NB4 (cell line): ENCODE data around the gene SAMD1.

Experiments
- DNase-seq: peaks from one replicate; pipeline ENCODE4 v3.0.0; 2010; ENCODE audit warnings: low read depth
- H3K4me3 ChIP-seq: one replicate; pipeline ENCODE4 v1.5.1; 2011; ENCODE audit warnings: mild to moderate bottlenecking, low read depth, low read length, moderate library complexity
- MYC ChIP-seq: IDR thresholded peaks from 2 replicates; pipeline ENCODE4 v1.6.1; 2011; ENCODE audit warnings: low read depth, low read length
- POLR2A ChIP-seq: IDR thresholded peaks from 2 replicates; pipeline ENCODE4 v1.6.1; 2011; ENCODE audit warnings: mild to moderate bottlenecking; ENCODE audit not compliant: insufficient read length; ENCODE audit errors: extremely low read depth
- TF ChIP-seq, protein P1 (sequence below): IDR thresholded peaks from one replicate; pipeline ENCODE4 v1.5.1; 2012; ENCODE audit warnings: low read depth, low read length
- TF ChIP-seq, protein P2 (sequence below): IDR thresholded peaks from 2 replicates; pipeline ENCODE4 v1.6.1; 2011; ENCODE audit warnings: low read depth, low read length

The SAMD1 gene

GRCh38 chr19:14062558-14062855 lies 28.0 kb downstream of the SAMD1 start:
- no peak overlapping the region for H3K4me3 ChIP-seq
- TF ChIP-seq, protein P1, sequence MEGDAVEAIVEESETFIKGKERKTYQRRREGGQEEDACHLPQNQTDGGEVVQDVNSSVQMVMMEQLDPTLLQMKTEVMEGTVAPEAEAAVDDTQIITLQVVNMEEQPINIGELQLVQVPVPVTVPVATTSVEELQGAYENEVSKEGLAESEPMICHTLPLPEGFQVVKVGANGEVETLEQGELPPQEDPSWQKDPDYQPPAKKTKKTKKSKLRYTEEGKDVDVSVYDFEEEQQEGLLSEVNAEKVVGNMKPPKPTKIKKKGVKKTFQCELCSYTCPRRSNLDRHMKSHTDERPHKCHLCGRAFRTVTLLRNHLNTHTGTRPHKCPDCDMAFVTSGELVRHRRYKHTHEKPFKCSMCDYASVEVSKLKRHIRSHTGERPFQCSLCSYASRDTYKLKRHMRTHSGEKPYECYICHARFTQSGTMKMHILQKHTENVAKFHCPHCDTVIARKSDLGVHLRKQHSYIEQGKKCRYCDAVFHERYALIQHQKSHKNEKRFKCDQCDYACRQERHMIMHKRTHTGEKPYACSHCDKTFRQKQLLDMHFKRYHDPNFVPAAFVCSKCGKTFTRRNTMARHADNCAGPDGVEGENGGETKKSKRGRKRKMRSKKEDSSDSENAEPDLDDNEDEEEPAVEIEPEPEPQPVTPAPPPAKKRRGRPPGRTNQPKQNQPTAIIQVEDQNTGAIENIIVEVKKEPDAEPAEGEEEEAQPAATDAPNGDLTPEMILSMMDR: no peak
- TF ChIP-seq, protein P2, sequence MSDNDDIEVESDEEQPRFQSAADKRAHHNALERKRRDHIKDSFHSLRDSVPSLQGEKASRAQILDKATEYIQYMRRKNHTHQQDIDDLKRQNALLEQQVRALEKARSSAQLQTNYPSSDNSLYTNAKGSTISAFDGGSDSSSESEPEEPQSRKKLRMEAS: no peak
- TF ChIP-seq POLR2A (no peak), MYC (no peak)
- DNase-seq: no peak

DNA sequence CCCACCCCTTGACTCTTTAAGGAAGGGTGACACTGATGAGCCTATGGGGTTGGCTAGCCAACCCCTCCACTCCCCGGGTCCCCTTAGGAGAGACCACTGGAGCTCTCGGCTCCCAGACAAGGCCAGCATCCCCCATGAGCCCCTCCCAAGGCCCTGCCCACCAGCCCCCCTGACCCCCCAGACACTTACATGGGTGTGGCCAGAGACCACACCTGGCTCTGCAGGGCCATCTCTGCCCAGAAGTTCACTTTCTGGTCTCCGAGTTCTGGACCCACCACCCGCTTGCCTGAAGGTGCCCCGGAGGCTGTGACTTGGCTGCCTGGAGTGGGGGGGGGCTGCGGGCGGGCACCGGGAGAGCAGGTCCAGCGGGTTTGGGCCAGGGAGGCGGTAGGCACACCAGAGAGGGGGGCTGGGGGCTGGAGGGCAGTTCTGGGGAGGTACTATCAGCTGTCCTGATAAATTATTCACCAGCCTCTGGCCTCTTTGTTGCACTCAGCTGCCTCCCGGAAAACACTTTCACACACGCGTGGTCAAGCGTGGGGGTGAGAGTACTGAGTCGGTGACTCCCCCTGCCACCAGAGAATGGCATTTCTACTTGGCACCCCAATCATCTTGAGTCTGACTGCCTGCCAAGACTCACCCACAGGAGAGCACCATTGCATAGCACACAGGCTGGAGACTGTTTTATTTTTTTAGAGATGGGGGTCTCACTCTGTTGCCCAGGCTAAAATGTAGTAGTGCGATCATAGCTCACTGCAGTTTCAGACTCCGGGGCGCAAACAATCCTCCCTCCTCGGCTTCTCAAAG lies 28.6 kb downstream of the SAMD1 start, which contains the start of gene PALM3:
Gene PALM3 (minus strand): TSS at position 326 of the 807 bp plus-strand sequence. CDS start 96 bp downstream, at position 230.
- H3K4me3 ChIP-seq: no peak within 1 kb of the TSS
- TF ChIP-seq MYC (no peak), POLR2A (no peak)
- TF ChIP-seq, protein P2: no peak
- TF ChIP-seq, protein P1: no peak

DNA sequence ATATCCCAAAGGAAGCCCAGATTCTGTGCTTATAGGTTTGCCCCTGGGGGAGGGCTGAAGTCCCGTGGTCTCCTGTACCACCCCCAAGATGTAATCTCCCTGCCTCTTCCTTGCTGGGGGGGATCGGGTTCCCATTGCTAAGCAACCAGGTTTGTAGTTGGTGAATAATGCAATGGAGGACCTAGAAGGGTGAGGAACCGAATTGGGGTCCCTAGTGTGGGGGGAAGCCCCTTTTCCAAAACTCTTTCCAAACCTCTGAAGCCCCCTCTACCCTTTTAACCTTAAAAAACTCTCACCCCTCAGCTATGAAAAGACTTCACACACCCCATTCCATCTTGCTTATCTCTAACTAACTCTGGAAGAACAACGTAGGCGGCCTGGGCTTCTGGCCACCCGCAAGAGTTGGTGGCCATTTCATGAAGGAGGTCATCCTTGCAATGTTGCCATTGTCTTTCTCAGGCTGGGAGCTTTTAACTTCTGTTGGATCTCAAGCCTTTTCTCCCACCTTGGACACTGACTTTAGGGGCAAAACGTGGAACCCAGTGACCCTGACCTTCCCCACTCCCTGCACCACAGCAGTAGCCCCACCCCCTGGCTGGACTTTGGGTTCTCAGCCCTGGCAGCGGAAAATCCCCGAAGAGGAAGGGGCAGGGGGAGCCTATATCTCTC lies 29.3 kb downstream of the SAMD1 start:
- TF ChIP-seq MYC (no peak), POLR2A (no peak)
- TF ChIP-seq, protein P2: no peak
- TF ChIP-seq, protein P1: no peak
- DNase-seq: no peak
- H3K4me3 ChIP-seq: no peak overlapping the region

More for the DNA sequence above, 28.6 kb downstream of the SAMD1 start, which contains the start of gene PALM3:
- no peak for DNase-seq

GRCh38 chr19:14059652-14060155 lies 30.8 kb downstream of the SAMD1 start:
- H3K4me3 ChIP-seq: no peak overlapping the region
- DNase-seq: no peak
- no peak for TF ChIP-seq POLR2A
- TF ChIP-seq, protein P2: peak; percentile 43; the same call in 1 of the 2 replicates

DNA sequence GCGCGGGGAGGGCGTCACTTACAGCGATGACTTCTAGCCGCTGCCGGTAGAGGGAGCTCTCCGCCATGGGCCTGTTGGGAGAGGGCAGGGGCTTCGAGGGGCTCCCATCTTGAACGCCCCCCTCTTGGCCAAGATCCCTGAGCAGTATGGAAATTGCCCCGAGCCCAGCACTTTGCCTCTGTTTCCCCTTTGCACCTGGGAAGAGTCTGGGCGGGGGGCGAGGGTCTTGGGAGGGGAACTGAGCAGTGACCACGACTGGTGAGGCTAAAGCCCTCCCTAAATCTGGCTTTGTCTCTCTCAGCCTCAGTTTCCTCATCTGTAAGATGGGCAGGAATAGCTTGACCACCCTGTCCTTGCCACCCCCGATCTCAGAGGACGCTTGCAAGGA lies 31.5 kb downstream of the SAMD1 start:
- no peak overlapping the region for H3K4me3 ChIP-seq
- no peak for DNase-seq
- TF ChIP-seq, protein P2: no peak
- TF ChIP-seq MYC (no peak), POLR2A (no peak)
- TF ChIP-seq, protein P1: peak; percentile 55
